Osteocyte (in vitro differentiated cells): ENCODE measurements around the gene RARS2. TPM values are rescaled to one million over a fixed set of nuclear protein-coding genes. Genes with fewer than 3 reads are reported as not detected.

Experiments
- DNase-seq: peaks from one replicate; pipeline ENCODE4 v3.0.0; 2021; ENCODE audit warnings: mixed read lengths; ENCODE audit not compliant: unreplicated experiment; ENCODE audit errors: extremely low spot score
- H3K27ac Mint-ChIP-seq: one replicate; pipeline ENCODE4 v1.8.0; 2021; ENCODE audit warnings: mild to moderate bottlenecking, mixed read lengths; ENCODE audit not compliant: unreplicated experiment
- H3K27me3 Mint-ChIP-seq: one replicate; pipeline ENCODE4 v1.8.0; 2021; ENCODE audit warnings: mixed read lengths; ENCODE audit not compliant: unreplicated experiment
- H3K36me3 Mint-ChIP-seq: one replicate; pipeline ENCODE4 v1.8.0; 2021; ENCODE audit warnings: mixed read lengths; ENCODE audit not compliant: unreplicated experiment
- H3K4me1 Mint-ChIP-seq: one replicate; pipeline ENCODE4 v1.8.0; 2021; ENCODE audit warnings: mixed read lengths; ENCODE audit not compliant: unreplicated experiment
- H3K4me3 Mint-ChIP-seq: one replicate; pipeline ENCODE4 v1.8.0; 2021; ENCODE audit warnings: mild to moderate bottlenecking, moderate library complexity, mixed read lengths; ENCODE audit not compliant: unreplicated experiment
- H3K9me3 Mint-ChIP-seq: one replicate; pipeline ENCODE4 v1.8.0; 2021; ENCODE audit warnings: mixed read lengths; ENCODE audit not compliant: unreplicated experiment
- CTCF ChIP-seq: fragments of 200-600 bp; sonication (generic); IDR thresholded peaks from 2 replicates; pipeline ENCODE4 v1.5.0; 2021; ENCODE audit warnings: antibody characterized with exemption, mild to moderate bottlenecking, moderate library complexity
- total RNA-seq: library from RNA; stranded (reverse); gene quantifications from 2 replicates; pipeline ENCODE4 v1.2.1, GENCODE V29; 2021

Gene RARS2
- total RNA-seq, 1 donor from 2014 or later, result 40.1 TPM

- peaks cover 8% of the 10 kb centered on the region for H3K36me3 Mint-ChIP-seq
- DNase-seq, result no peak
- H3K4me1 Mint-ChIP-seq, result peaks cover 16% of the 10 kb centered on the region
- TF ChIP-seq CTCF, result no peak
- peaks cover 7% of the 10 kb centered on the region for H3K27me3 Mint-ChIP-seq
- H3K9me3 Mint-ChIP-seq, result no peaks in the 10 kb centered on the region
- H3K27ac Mint-ChIP-seq, result peak overlapping the region; percentile 99
- peak overlapping the region; percentile 97 for H3K4me3 Mint-ChIP-seq
Observed at GRCh38 chr6:87473419-87473903, 116.3 kb downstream of the RARS2 start.

GRCh38 chr6:87472525-87473418 lies 117.0 kb downstream of the RARS2 start, which contains the start of gene SLC35A1:
TSS of gene SLC35A1 (plus strand) at chr6:87472974. CDS start at chr6:87473004, 30 bp downstream.
- H3K27me3 Mint-ChIP-seq, result peaks cover 14% of the 10 kb centered on the region
- DNase-seq, result peak; percentile 93
- peak within 1 kb of the TSS; percentile 97 for H3K4me3 Mint-ChIP-seq
- H3K9me3 Mint-ChIP-seq, result no peaks in the 10 kb centered on the region
- peaks cover 3% of the 10 kb centered on the region for H3K36me3 Mint-ChIP-seq
- H3K4me1 Mint-ChIP-seq, result peaks cover 16% of the 10 kb centered on the region
- TF ChIP-seq CTCF, result peak; percentile 39
- H3K27ac Mint-ChIP-seq, result peak within 1 kb of the TSS; percentile 99

GRCh38 chr6:87465051-87465450 lies 124.7 kb downstream of the RARS2 start:
- Mint-ChIP-seq H3K36me3 (no peaks in the 10 kb centered on the region), H3K27me3 (peaks cover 64% of the 10 kb centered on the region), H3K4me3 (no peak overlapping the region), H3K4me1 (no peaks in the 10 kb centered on the region), H3K27ac (no peak overlapping the region), H3K9me3 (no peaks in the 10 kb centered on the region)
- TF ChIP-seq CTCF, result no peak
- no peak for DNase-seq

Other genes starting within 250 kb of the RARS2 start
- gene C6orf163, start 245.2 kb downstream of the RARS2 start, total RNA-seq, result 3.8 and 5.1 TPM in 2 replicates
- 0.30 and 0.44 TPM in 2 replicates for gene CFAP206, start 182.0 kb downstream of the RARS2 start, total RNA-seq
- gene SLC35A1, start 117.0 kb downstream of the RARS2 start, total RNA-seq, result 17.2 and 19.0 TPM in 2 replicates
- gene ORC3, start 148 bp upstream of the RARS2 start, total RNA-seq, result 21.4 and 22.0 TPM in 2 replicates
- gene AKIRIN2, start 112.2 kb upstream of the RARS2 start, total RNA-seq, result 67.6 and 68.1 TPM in 2 replicates